B cell (primary cell): Measurements from ENCODE around the gene PDK2. TPM values are rescaled to one million over a fixed set of nuclear protein-coding genes. Genes with fewer than 3 reads are reported as not detected.
A peak's percentile ranks its signal among the peaks of the same experiment; 100 is the strongest.

Source experiments
- ATAC-seq: fragments of 200-7000 bp; cut with Tn5 transposase; one replicate; pipeline ENCODE4 v1.10.0; 2021; ENCODE audit warnings: low read depth, mild to moderate bottlenecking, moderate number of reproducible peaks, moderate library complexity
- CTCF ChIA-PET: fragments of 350-600 bp; sonication (Branson Sonifier 250); formaldehyde crosslinking; loops from one replicate; lab custom pipeline; 2021; ENCODE audit warnings: antibody characterized with exemption, inconsistent platforms; lab: Charles Lee
- POLR2A ChIA-PET: fragments of 350-600 bp; sonication (Branson Sonifier 250); formaldehyde crosslinking; loops from one replicate; lab custom pipeline; 2021; ENCODE audit warnings: antibody characterized with exemption; lab: Charles Lee
- DNase-seq: peaks from one replicate; pipeline ENCODE4 v3.0.0; 2013
- H2AFZ ChIP-seq: 2 replicates; pipeline ENCODE4 v1.6.1; 2012; ENCODE audit warnings: mild to moderate bottlenecking, low read depth, low read length; ENCODE audit not compliant: insufficient read depth, poor library complexity, severe bottlenecking
- H3K27ac ChIP-seq, 2 donors: 1 replicate in 1 of 2; 2 replicates in 1 of 2; pipeline ENCODE4 v1.5.1; 2012 to 2013; ENCODE audit warnings: low read length in 2 of 2, mild to moderate bottlenecking in 2 of 2, moderate library complexity in 1 of 2
- H3K27me3 ChIP-seq, 4 experiments: fragments of 200-600 bp in 1 of 4; sonication (generic) in 1 of 4; replicated peaks in 1 of 4; 1 replicate in 2 of 4; 2 replicates in 2 of 4; pipeline versions ENCODE4 v1.6.1 to v1.7.0; 2013 to 2016; ENCODE audit warnings: low read length in 3 of 4, mild to moderate bottlenecking in 2 of 4, mixed read lengths in 1 of 4, moderate library complexity in 1 of 4; ENCODE audit not compliant: insufficient read depth in 4 of 4, control insufficient read depth in 3 of 4; ENCODE audit errors: control extremely low read depth in 1 of 4
- H3K36me3 ChIP-seq, 2 experiments: replicated peaks in 1 of 2; 1 replicate in 1 of 2; 2 replicates in 1 of 2; pipeline versions ENCODE4 v1.6.1 to v1.7.1; 2013; ENCODE audit warnings: low read length in 1 of 2; ENCODE audit not compliant: insufficient read depth in 2 of 2, control insufficient read depth in 1 of 2; ENCODE audit errors: control extremely low read depth in 1 of 2, extremely low read depth in 1 of 2
- H3K4me1 ChIP-seq, 2 donors: fragments of 200-600 bp in 1 of 2; sonication (generic) in 1 of 2; 1 replicate in 1 of 2; 2 replicates in 1 of 2; pipeline versions ENCODE4 v1.5.1 to v1.6.1; 2013 to 2017; ENCODE audit warnings: low read length in 2 of 2; ENCODE audit not compliant: control insufficient read depth in 2 of 2, insufficient read depth in 2 of 2
- H3K4me2 ChIP-seq: replicated peaks from 2 replicates; pipeline ENCODE3; 2012; ENCODE audit warnings: mild to moderate bottlenecking, low read depth, low read length; ENCODE audit not compliant: poor library complexity, severe bottlenecking
- H3K4me3 ChIP-seq, 5 experiments: fragments of 200-600 bp in 1 of 5; sonication (generic) in 1 of 5; 1 replicate in 3 of 5; 2 replicates in 2 of 5; pipeline versions ENCODE4 v1.5.1 to v1.7.0; 2011 to 2016; ENCODE audit warnings: low read length in 4 of 5, mild to moderate bottlenecking in 4 of 5, low read depth in 2 of 5, control low read depth in 1 of 5, moderate library complexity in 1 of 5; ENCODE audit not compliant: insufficient read depth in 1 of 5; ENCODE audit errors: control extremely low read depth in 1 of 5, extremely low read depth in 1 of 5
- H3K79me2 ChIP-seq: fragments of 200-600 bp; sonication (generic); one replicate; pipeline ENCODE4 v1.6.0; 2016; ENCODE audit warnings: low read length; ENCODE audit not compliant: control insufficient read depth, insufficient read depth
- H3K9ac ChIP-seq: fragments of 200-600 bp; sonication (generic); 2 replicates; pipeline ENCODE4 v1.6.1; 2017; ENCODE audit warnings: mild to moderate bottlenecking, low read length, moderate library complexity
- H3K9me3 ChIP-seq, 3 donors: one replicate each; pipeline versions ENCODE4 v1.6.1 to v1.7.1; 2013; ENCODE audit warnings: low read length in 2 of 3; ENCODE audit not compliant: control insufficient read depth in 2 of 3, insufficient read depth in 1 of 3; ENCODE audit errors: control extremely low read depth in 1 of 3
- H4K20me1 ChIP-seq: 2 replicates; pipeline ENCODE4 v1.6.0; 2012; ENCODE audit warnings: mild to moderate bottlenecking, low read length; ENCODE audit not compliant: insufficient read depth, control insufficient read depth, poor library complexity, severe bottlenecking
- H3K27ac Mint-ChIP-seq: one replicate; pipeline ENCODE4 v1.8.0; 2021; ENCODE audit warnings: mixed read lengths
- H3K27me3 Mint-ChIP-seq: one replicate; pipeline ENCODE4 v1.8.0; 2021; ENCODE audit warnings: mixed read lengths
- H3K4me1 Mint-ChIP-seq: one replicate; pipeline ENCODE4 v1.8.0; 2021; ENCODE audit warnings: mixed read lengths
- H3K4me3 Mint-ChIP-seq: one replicate; pipeline ENCODE4 v1.8.0; 2021; ENCODE audit warnings: mixed read lengths
- H3K9me3 Mint-ChIP-seq: one replicate; pipeline ENCODE4 v1.8.0; 2022; ENCODE audit warnings: mixed read lengths; ENCODE audit not compliant: insufficient read depth
- CTCF ChIP-seq: fragments of 200-600 bp; IDR thresholded peaks from one replicate; pipeline ENCODE4 v1.8.0; 2022; ENCODE audit warnings: antibody characterized with exemption, mild to moderate bottlenecking
- EZH2 ChIP-seq: IDR thresholded peaks from 2 replicates; pipeline ENCODE4 v1.6.1; 2012; ENCODE audit warnings: borderline replicate concordance, low read depth, mild to moderate bottlenecking, moderate library complexity, low read length; ENCODE audit not compliant: insufficient read depth, poor library complexity, severe bottlenecking
- WGBS: methylation state at CpG from one replicate; pipeline ENCODE4 v1.1.5; 2013; ENCODE audit warnings: missing lambda C conversion rate; ENCODE audit not compliant: insufficient coverage; 5-methylcytosine and 5-hydroxymethylcytosine counted together
- intact Hi-C: fragments of 100-400 bp; cut with micrococcal nuclease; formaldehyde crosslinking; loops from one replicate; pipeline ENCODE4 v1.10.0; 2022
- polyA plus RNA-seq: library from polyadenylated mRNA; depleted of rRNA; stranded (reverse); fragments of >200 nt; gene quantifications from 2 replicates; pipeline ENCODE4 v1.2.3, GENCODE V29; 2012
- total RNA-seq, 2 donors: library from RNA; stranded (reverse); fragments of 120-200 nt in 1 of 2; gene quantifications; 1 replicate in 1 of 2; 2 replicates in 1 of 2; pipeline versions ENCODE4 v1.2.3 to v1.2.4, GENCODE V29; 2013 to 2022

The PDK2 gene
- total and polyA plus RNA-seq, 2 donors (not counting 1 experiment from before 2014, with no cell fraction given), result 35.2 to 73.2 TPM

- no peak for TF ChIP-seq EZH2
- TF ChIP-seq CTCF, result no peak
- Mint-ChIP-seq H3K4me3 (peak overlapping the region; percentile 100), H3K27ac (peak overlapping the region; percentile 98), H3K4me1 (peaks cover 54% of the 10 kb centered on the region), H3K27me3 (no peaks in the 10 kb centered on the region), H3K9me3 (no peaks in the 10 kb centered on the region)
- Histone ChIP-seq H3K4me2 (peak overlapping the region; percentile 92), H2AFZ (peak overlapping the region; percentile 52), H3K27me3 (no peaks in the 10 kb centered on the region), H3K9ac (peak overlapping the region; percentile 95), H3K79me2 (peaks cover 74% of the 10 kb centered on the region), H4K20me1 (peaks cover 67% of the 10 kb centered on the region), H3K4me3 (peak overlapping the region; percentile 74 to 97 (median 85)), H3K36me3 (peaks cover 0 to 30% of the 10 kb centered on the region in 2 experiments), H3K9me3 (no peaks in the 10 kb centered on the region), H3K27ac (peak overlapping the region; percentile 82 to 94), H3K4me1 (peaks cover 46 to 60% of the 10 kb centered on the region in 2 donors)
- ChIA-PET CTCF (interaction anchor here (0.7 to 5.1 kb wide), 12 partner anchors 9 to 61 kb away, joined by 3 to 59 read pairs (median 5); partner anchors contain the start of gene SAMD14), POLR2A (interaction anchor here (0.6 to 1.8 kb wide), 7 partner anchors 9 to 904 kb away, joined by 3 to 11 read pairs (median 5); partner anchors contain the start of gene PDK2)
- 0% methylated on average over 7 of the region's 25 CpGs for WGBS
- peak; percentile 58 for ATAC-seq
- intact Hi-C loops, result loop anchor here (1.0 kb wide), 2 partner anchors 8 to 53 kb away; partner anchors contain the start of gene PDK2
- peak; percentile 95 for DNase-seq
Observed at GRCh38 chr17:50148226-50149090, 53.3 kb downstream of the PDK2 start.

DNA sequence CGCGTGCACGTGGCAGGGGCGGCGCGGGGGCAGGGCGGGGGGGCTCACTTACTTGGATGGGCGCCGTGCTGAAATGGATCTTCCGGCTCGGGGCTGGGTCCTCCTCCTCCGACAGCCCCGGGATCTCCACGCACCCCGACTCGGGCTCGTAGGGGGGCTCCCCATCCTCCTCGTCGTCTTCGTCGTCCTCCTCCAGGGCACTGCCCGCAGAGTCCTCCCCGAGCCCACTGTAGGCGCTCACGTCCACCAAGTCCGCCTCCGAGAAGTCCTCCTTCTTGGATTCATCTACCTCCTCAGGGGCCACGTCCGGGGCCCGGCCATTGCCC, 53.9 kb downstream of the PDK2 start:
- no peak for DNase-seq
- intact Hi-C loops, result no loop called here
- ATAC-seq, result no peak
- no peak for TF ChIP-seq CTCF
- H3K27me3 ChIP-seq, result no peaks in the 10 kb centered on the region
- H3K9ac ChIP-seq, result peak overlapping the region; percentile 95
- H3K36me3 ChIP-seq, result peaks cover 0 to 24% of the 10 kb centered on the region in 2 experiments
- H2AFZ ChIP-seq, result peak overlapping the region; percentile 34
- H3K27ac Mint-ChIP-seq, result peak overlapping the region; percentile 98
- H3K4me1 ChIP-seq, result peaks cover 40 to 54% of the 10 kb centered on the region in 2 donors
- no peaks in the 10 kb centered on the region for H3K9me3 Mint-ChIP-seq
- H3K79me2 ChIP-seq, result peaks cover 68% of the 10 kb centered on the region
- peak overlapping the region; percentile 92 for H3K4me2 ChIP-seq
- POLR2A ChIA-PET, result interaction anchor here (1.1 to 3.8 kb wide), 5 partner anchors 10 to 29 kb away, joined by 3 to 22 read pairs (median 8); no protein-coding TSS in a partner anchor
- WGBS, result 0% methylated on average over 30 of the region's 30 CpGs
- H3K4me3 ChIP-seq, result peak overlapping the region; percentile 49 to 97 (median 85)
- no peaks in the 10 kb centered on the region for H3K9me3 ChIP-seq
- H3K27me3 Mint-ChIP-seq, result no peaks in the 10 kb centered on the region
- H3K4me3 Mint-ChIP-seq, result peak overlapping the region; percentile 100
- CTCF ChIA-PET, result interaction anchor here (1.1 to 5.1 kb wide), 7 partner anchors 9 to 56 kb away, joined by 4 to 65 read pairs (median 12); partner anchors contain the start of gene PDK2
- H3K27ac ChIP-seq, result peak overlapping the region; percentile 82 to 94
- H4K20me1 ChIP-seq, result peaks cover 61% of the 10 kb centered on the region
- H3K4me1 Mint-ChIP-seq, result peaks cover 50% of the 10 kb centered on the region
